Midbrain (tissue), 1 donor: Measurements from ENCODE around the gene COX6A2.
"Not testable (repeated sequence)": the region's sequence is repeated elsewhere in the genome, so short reads cannot be mapped to it uniquely, and the experiment has no call there.

Experiments
- DNase-seq: peaks from one replicate; lab custom pipeline; 2025; lab: John Stamatoyannopoulos, UW

Gene COX6A2

DNA sequence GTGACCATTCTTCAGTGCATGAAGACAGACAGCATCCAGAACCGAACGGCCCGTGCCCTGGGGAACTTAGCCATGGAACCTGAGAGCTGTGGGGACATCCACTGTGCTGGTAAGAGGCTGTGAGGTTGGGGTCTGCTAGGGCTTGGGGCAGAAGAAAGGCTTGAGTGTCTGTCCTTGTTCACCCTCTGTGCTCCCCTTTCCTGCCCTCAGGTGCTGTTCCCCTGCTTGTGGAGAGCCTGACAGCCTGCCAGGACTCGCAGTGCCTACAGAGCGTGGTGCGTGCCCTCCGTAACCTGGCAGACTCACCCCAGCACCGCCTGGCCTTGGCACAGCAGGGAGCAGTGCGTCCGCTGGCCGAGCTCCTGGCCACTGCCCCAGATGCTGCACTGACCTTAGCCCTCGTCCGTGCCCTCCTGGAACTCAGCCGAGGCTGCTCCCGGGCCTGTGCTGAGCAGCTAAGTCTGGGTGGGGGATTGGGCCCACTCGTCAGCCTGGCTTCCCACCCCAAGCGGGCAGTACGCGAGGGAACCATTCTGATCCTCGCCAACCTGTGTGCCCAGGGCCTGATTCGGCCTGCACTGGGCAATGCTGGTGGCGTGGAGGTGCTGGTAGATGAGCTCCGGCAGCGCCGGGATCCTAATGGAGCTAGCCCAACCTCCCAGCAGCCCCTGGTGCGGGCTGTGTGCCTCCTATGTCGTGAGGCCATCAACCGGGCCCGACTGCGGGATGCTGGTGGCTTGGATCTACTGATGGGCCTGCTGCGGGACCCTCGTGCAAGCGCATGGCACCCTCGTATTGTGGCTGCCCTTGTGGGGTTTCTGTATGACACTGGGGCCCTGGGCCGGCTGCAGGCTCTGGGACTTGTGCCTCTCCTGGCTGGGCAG lies 34.0 kb upstream of the COX6A2 start:
- DNase-seq = no peak

GRCh38 chr16:31461201-31461920 lies 33.2 kb upstream of the COX6A2 start:
- no peak for DNase-seq

- DNase-seq = peak; percentile 28
Observed at GRCh38 chr16:31460582-31461002, 32.4 kb upstream of the COX6A2 start.

- DNase-seq = peak; percentile 99
Observed at GRCh38 chr16:31459687-31460581, 31.8 kb upstream of the COX6A2 start.

GRCh38 chr16:31458844-31459686 lies 30.9 kb upstream of the COX6A2 start, which contains the start of gene ARMC5:
ARMC5 (plus strand) TSS chr16:31459501; CDS start chr16:31459525, 24 bp downstream.
- DNase-seq = peak; percentile 97

DNA sequence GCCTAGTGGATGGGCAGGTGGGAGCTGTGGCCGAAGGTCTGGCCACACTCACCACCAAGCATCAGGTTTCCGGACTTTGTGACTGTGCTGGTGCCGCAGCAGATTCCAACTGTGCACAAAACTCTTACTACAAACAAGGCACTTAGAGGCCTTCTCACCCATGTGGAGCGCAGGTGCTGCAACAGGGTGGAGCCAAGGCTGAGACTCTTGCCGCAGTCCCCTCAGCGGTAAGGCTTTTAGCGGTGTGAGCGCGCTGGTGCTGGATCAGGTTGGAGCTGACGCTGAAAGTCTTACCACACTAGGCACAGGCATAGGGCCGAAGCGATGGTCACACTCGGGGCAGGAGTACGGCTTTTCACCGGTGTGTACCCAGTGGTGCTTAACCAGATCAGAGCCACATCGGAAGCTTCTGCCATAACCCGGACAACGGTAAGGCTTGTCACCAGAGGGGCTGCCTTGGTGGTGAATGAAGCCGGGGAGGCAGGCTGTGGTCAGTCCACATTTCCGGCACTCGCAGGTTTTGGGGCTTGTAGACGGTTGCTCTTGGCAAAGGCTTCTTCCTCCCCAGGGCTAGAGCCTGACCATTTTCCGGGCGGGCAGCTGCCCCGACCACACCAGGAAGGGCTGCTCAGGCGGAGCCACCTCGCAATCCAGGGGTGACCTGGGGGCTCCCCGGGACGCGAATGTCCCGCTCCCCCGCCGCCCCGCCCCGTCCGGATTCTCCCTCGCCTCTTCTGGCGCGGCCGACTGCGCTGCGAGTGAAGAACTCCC lies 30.1 kb upstream of the COX6A2 start:
- DNase-seq = no peak

- DNase-seq = no peak
Observed at GRCh38 chr16:31456988-31457360, 28.8 kb upstream of the COX6A2 start.

- DNase-seq = no peak
Observed at GRCh38 chr16:31455601-31456314, 27.6 kb upstream of the COX6A2 start.

DNA sequence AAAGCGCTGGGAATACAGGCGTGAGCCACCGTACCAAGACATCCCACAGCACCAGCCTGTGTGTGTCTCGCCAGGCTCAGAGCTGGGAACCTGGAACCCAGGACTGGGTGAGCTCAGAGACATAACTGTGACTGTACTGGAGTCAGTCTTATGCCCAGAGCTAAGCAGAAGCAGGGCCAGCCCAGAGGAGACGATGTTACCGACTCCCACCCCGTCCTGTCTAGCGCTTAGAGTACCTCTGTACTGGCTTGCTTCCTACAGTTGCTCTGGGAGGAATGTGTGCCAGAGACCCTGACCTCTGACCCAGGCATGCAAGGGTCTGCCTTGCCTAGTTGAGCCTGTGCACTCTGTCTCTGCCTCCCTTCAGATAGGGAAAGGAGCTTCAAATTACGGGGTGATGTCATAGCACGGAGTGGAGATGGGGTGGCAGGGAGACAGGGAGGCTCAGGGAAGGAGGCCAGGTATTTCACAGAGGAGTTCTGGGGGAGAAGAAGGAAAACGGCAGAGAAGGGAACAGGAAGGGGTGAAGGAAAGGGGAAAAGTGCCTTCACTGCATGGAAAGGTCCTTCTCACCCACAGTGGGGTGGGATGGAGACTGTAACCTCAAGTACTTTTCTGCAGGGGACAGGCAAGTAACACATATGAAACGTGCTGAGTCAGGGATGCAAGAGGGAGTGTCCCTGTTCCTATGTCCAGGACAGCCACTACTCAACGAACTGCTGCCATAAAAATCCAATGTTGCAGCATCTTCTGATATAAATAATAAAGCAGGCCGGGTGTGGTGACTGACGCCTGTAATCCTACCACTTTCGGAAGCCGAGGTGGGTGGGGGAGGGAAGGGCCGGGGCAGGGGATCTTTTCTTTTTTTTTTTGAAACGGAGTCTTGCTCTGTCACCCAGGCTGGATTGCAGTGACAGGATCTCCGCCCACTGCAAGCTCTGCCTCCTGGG lies 25.4 kb upstream of the COX6A2 start:
- DNase-seq = no peak

- peak; percentile 15 for DNase-seq
Observed at GRCh38 chr16:31452631-31453106, 24.5 kb upstream of the COX6A2 start.

GRCh38 chr16:31451681-31452351 lies 23.7 kb upstream of the COX6A2 start:
- DNase-seq = peak; percentile 36

DNA sequence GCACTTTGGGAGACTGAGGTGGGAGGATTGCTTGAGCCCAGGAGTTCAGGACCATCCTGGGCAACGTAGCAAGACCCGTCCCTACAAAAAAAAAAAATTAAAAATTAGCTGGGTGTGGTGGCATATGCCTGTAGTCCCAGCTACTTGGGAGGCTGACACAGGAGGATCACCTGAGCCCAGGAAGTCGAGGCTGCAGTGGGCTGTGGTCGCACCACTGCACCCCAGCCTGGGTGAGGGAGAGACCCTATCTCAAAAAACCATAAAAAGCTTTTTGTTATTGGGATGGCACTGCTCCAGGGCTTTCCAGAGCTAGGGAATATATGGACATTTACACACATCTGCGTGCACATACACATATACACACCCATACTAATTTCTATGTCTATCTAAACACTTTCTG lies 23.0 kb upstream of the COX6A2 start:
- no peak for DNase-seq

- not testable (repeated sequence) for DNase-seq
Observed at GRCh38 chr16:31445931-31446330, 17.8 kb upstream of the COX6A2 start.

DNA sequence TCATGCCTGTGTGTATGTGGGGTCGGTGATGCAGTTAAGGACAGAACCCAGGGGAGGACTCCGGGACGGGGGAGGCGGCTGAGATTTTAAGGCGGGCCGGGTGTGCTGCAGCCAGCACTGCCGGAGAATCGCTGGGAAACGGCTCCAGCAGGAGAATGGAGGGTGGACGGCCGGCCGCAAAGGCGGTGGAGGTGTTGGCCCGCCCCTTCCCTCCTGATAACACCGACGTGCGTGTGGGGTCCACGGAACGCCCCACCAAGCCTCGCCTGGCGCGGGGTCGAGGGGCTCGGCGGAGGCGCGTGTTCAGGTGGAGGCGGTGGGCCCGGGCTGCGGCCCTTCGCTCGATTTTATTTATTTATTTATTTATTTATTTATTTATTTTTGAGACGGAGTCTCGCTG lies 13.8 kb upstream of the COX6A2 start:
- DNase-seq = no peak

DNA sequence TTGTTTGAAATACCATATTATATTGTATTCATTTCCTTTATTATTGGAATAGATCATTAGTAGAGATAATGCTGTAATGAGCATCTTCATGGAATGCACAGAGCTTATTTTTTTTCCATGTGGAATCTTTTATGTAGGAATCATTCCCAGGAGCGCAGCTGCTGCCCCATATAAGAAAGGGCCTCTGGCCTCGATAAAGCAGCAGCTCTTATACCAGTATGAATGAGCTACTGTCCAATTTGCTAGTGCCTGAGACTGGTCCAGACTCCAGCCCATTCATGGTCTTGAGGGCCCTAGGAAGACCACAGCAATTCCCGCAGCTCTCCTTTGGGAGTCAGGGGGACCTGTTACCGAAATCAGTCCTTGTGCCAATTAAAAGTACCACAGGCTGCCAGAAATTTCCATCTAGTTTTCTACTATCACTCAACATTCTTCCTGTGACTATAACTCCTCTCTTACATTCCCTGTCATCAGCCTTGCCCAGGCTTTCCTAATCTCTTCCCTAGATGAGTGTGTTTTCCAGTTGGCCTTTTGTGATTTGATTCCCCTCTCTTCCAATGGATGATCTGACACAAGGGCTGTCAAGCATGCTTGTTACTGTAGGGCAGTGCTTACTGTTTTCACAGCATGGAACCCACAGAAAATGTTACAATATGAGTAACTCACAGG lies 12.5 kb upstream of the COX6A2 start:
- no peak for DNase-seq

- DNase-seq = no peak
Observed at GRCh38 chr16:31439519-31439918, 11.4 kb upstream of the COX6A2 start.

DNA sequence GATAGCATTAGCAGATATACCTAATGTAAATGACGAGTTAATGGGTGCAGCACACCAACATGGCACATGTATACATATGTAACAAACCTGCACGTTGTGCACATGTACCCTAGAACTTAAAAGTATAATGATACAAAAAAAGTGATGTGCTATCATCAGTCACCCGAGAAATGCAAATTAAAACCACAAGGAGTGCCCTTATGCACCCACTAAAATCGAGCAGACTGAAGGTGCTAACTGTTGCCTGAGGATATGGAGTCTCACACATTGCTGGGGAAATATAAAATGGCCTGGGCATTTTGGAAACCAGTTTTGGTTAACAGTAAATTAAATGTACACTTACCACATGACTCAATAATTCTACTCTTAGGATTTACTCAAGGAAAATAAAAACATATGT lies 10.9 kb upstream of the COX6A2 start:
- DNase-seq = not testable (repeated sequence)
